Measurements from ENCODE around the gene MCU. TPM values are rescaled to one million over a fixed set of nuclear protein-coding genes. Genes with fewer than 3 reads are reported as not detected.
"Not testable (repeated sequence)": the region's sequence is repeated elsewhere in the genome, so short reads cannot be mapped to it uniquely, and the experiment has no call there.

Gene MCU
- total RNA-seq, 4 donors from 2014 or later: 13.2 to 29.8 (median 16.3) TPM

- no peak for DNase-seq (ENCODE audit: low spot score)
- no peak for ATAC-seq (ENCODE audit: low FRiP score)
- TF ChIP-seq CTCF (IDR thresholded peaks at IDR 0.05): no peak
Observed at GRCh38 chr10:72753760-72754231, 61.9 kb downstream of the MCU start.

GRCh38 chr10:72754275-72755032 is 62.5 kb downstream of the MCU start:
- no peak for TF ChIP-seq CTCF (IDR thresholded peaks at IDR 0.05)
- ATAC-seq (ENCODE audit: low FRiP score): no peak

GRCh38 chr10:72756674-72757385 is 64.9 kb downstream of the MCU start:
- DNase-seq (ENCODE audit: low spot score) (no peak), ATAC-seq (ENCODE audit: low FRiP score) (no peak)
- TF ChIP-seq CTCF (IDR thresholded peaks at IDR 0.05): no peak

More at GRCh38 chr10:72754275-72755032, 62.5 kb downstream of the MCU start:
- no peak for DNase-seq (ENCODE audit: low spot score)

- TF ChIP-seq CTCF (IDR thresholded peaks at IDR 0.05): no peak
- ATAC-seq (ENCODE audit: low FRiP score) (no peak), DNase-seq (ENCODE audit: low spot score) (no peak)
Observed at GRCh38 chr10:72757732-72758131, 65.8 kb downstream of the MCU start.

GRCh38 chr10:72758930-72759329 is 67.0 kb downstream of the MCU start:
- not testable (repeated sequence) for ATAC-seq (ENCODE audit: low FRiP score); DNase-seq (ENCODE audit: low spot score)

- no peak for ATAC-seq (ENCODE audit: low FRiP score)
- no peak for TF ChIP-seq CTCF (IDR thresholded peaks at IDR 0.05)
- no peak for DNase-seq (ENCODE audit: low spot score)
Observed at GRCh38 chr10:72759584-72759983, 67.6 kb downstream of the MCU start.

- ATAC-seq (ENCODE audit: low FRiP score) (no peak), DNase-seq (ENCODE audit: low spot score) (no peak)
Observed at GRCh38 chr10:72761498-72761897, 69.6 kb downstream of the MCU start.

More at GRCh38 chr10:72761498-72761897, 69.6 kb downstream of the MCU start:
- no peak for TF ChIP-seq CTCF (IDR thresholded peaks at IDR 0.05)
